Activated CD4-positive, alpha-beta T cell treated with anti-CD3 and anti-CD28 coated beads for 48 hours (primary cell): ENCODE measurements around the gene GSPT2.
"Not testable (repeated sequence)": the region's sequence is repeated elsewhere in the genome, so short reads cannot be mapped to it uniquely, and the experiment has no call there.

ENCODE experiments used
- DNase-seq: peaks from one replicate; pipeline ENCODE4 v3.0.0-alpha.2; 2020

GSPT2 gene

GRCh38 chrX:51743179-51743957, at the start of gene GSPT2:
TSS of gene GSPT2 (plus strand) at chrX:51743442. CDS start at chrX:51743627, 185 bp downstream.
- peak; percentile 77 for DNase-seq

GRCh38 chrX:51694254-51694653, 49.0 kb upstream of the GSPT2 start:
- no peak for DNase-seq

- DNase-seq = no peak
Observed at GRCh38 chrX:51697397-51697796, 45.8 kb upstream of the GSPT2 start.

- DNase-seq = not testable (repeated sequence)
Observed at GRCh38 chrX:51710277-51711164, 32.7 kb upstream of the GSPT2 start, which contains the start of gene CENPVL1. TSS of gene CENPVL1 (plus strand) at chrX:51710512. CDS start at chrX:51710512, 0 bp downstream.

GRCh38 chrX:51712943-51713647, 30.1 kb upstream of the GSPT2 start:
- DNase-seq = not testable (repeated sequence)

- no peak for DNase-seq
Observed at GRCh38 chrX:51728202-51728601, 15.0 kb upstream of the GSPT2 start.

GRCh38 chrX:51737091-51737490, 6.2 kb upstream of the GSPT2 start:
- no peak for DNase-seq

- DNase-seq = no peak
Observed at GRCh38 chrX:51742586-51742985, 656 bp upstream of the GSPT2 start.

GRCh38 chrX:51747671-51748070, 4.4 kb downstream of the GSPT2 start:
- no peak for DNase-seq

- DNase-seq = no peak
Observed at GRCh38 chrX:51759055-51759839, 16.0 kb downstream of the GSPT2 start.

GRCh38 chrX:51760657-51761056, 17.4 kb downstream of the GSPT2 start:
- DNase-seq = no peak

GRCh38 chrX:51766546-51766945, 23.3 kb downstream of the GSPT2 start:
- DNase-seq = no peak

- no peak for DNase-seq
Observed at GRCh38 chrX:51776851-51777250, 33.6 kb downstream of the GSPT2 start.

GRCh38 chrX:51779306-51779705, 36.1 kb downstream of the GSPT2 start:
- DNase-seq = no peak

- no peak for DNase-seq
Observed at GRCh38 chrX:51795136-51795535, 51.9 kb downstream of the GSPT2 start.
